NCI-H510A (cell line): ENCODE results near the gene KCNT1.

Experiments
- DNase-seq: peaks from one replicate; lab custom pipeline; 2025; lab: John Stamatoyannopoulos, UW

The KCNT1 gene

DNA sequence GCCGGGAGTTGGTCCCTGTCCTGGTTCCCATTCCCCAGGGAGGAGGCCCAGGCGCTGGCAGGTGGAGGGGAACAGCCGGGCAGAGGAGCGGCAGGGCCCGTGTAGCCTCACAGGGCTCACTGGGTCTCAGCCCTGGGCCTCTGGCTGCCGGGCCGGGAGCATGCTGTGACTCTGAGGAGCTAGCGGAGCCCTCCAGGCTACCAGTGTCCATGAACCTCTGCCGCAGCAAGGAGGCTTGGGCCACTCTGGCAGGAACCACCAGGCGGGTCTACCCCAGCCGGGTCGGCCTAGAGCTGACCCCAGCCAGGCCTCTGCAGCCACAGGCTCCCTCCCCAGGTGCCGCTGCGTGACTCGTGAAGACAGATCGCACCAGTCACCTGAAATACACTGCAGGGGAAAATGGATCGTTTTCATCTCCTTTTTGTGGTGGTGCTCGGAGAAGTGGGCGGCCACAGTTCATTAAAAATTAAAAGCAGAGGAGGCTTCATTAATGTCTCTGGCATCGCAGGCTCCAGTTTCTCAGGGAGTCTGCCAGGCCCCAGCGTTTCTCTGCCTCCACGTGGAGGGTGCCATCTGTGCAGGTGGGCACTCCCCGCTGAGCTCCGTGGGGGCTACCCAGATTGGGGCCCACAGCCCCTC lies 43.8 kb downstream of the KCNT1 start:
- no peak for DNase-seq

DNA sequence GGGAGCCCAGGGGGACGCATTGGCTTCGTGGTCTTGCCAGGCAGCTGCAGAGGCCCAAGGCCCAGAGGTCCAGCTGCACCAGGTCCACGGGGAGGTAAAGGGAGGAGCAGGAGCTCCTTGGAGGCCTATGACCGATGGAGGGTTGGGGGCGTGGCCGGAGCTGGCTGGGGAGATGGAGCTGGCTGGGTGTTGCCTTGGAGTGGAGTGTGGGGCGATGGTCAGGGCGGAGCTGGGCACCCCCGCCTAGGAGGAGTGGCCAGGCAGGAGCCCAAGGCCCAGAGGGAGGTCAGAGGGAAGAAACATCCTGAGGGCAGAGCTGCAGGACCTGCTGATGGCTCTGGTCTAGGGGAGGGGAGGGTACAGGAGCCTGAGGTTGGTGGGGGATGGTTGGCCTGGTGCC lies 44.6 kb downstream of the KCNT1 start:
- no peak for DNase-seq

DNA sequence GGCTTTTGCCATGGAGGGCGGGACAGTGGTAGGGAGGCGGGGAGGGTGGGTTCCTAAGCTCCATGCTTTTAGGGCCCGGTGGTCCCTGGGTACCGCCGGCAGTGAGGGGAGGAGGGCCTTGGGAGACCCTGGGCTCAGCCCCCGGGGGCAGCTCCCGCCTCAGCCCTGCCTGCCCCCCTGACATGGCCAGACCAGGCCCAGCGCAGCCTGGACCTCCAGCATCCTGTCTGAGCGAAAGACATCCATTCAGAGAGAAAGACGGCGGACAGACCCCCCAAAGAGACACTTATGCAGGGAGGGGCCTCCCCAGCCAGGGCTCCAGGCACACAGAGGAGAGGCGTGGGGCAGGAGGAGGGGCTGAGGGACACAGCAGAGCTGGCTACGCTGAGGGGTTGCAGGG lies 45.3 kb downstream of the KCNT1 start:
- no peak for DNase-seq

DNA sequence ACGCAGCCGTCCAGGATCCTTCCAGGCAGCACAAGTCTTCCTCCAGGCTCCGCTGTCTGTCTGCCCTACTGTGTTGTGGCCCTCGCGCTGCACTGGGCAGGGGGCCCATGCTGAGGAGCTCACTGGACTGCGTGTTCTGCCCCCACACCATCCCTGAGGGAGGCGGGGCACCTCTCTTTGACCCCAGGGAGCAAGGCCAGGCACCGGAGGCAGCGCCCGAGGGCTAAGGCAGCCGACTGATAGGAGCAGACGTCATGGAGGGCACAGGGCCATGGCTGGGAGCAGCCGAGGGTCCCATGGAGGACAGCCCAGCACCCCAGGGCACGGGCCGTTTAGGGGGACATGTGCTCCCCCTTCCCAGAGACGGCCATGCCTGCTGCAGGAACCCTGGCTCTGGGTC lies 46.7 kb downstream of the KCNT1 start:
- no peak for DNase-seq

DNA sequence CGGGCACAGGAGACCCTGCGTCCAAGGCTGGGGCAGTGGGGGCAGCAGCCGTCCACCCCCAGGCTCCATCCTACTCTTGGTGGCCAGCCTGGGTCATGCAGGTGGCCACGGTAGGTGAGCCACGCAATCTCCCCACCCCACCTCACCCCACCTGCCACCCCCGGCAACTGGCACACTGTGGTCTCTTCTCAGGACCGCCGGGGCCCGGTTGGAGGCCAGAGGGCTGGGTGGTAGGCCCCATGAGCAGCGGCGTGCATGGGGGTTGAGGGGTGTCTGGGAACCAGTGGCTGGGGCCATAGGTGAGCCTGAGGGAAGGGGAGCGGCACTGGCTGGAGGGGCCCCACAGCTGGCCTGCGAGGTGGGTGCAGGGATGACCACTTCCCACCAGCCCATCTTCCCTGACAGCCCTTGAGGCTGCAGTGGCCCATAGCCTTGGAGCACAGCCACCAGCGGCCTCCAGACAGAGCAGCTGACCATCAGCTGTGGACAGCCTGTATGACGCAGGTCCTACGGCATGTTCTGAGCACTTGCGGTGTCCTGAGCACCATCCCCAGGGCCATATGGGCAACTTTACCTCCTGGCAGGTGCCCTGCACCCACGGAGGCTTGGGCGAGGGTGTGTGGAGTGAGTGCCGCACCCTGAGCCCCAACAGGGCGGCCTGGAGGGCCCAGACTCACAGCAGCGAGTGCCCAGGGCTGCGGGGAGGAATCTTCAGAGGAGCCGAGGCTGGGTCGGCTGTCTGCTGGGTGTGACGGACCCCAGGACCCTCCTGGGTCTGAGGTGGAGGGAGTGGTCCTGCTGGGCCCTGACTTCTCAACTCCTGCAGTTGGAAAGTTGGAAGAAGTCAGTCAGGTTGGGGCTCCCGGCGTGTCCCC lies 47.4 kb downstream of the KCNT1 start:
- DNase-seq = no peak

DNA sequence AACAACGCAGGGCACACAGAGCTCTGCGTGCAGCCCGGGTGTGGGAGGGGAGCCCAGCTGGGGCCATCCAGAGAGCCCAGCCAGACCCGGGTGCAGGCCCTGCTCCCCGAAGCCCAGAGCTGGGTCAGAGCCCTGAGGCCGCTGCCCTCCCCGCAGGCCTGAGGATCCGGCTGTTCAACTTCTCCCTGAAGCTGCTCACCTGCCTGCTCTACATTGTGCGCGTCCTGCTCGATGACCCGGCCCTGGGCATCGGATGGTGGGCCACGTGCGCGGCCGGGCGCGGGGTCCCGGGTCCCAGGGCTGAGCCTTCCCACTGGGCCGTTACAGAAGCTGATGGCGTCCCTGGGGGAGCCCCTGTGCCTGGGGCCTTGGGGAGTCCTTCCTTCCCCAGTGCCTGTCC lies 48.8 kb downstream of the KCNT1 start:
- no peak for DNase-seq

DNA sequence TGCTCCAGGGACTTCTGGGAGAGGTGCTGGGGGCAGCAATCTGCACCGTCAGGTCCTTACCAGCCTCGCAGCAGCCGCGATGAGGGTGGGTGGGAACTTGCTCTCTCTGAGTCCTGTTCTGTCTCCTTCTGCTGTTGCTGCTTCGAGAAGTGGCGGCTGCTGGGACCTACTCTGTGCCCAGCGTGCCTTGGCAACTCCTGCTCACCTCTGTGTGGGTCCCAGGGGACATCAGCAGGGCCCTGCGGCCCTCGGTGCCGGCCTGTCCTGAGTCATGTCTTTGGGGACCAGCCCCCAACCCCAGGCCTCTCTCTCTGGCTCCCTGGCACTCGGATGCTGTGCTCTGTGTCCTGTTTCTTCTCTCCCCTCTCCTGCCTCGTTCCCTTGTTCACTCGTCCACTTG lies 49.5 kb downstream of the KCNT1 start:
- no peak for DNase-seq

DNA sequence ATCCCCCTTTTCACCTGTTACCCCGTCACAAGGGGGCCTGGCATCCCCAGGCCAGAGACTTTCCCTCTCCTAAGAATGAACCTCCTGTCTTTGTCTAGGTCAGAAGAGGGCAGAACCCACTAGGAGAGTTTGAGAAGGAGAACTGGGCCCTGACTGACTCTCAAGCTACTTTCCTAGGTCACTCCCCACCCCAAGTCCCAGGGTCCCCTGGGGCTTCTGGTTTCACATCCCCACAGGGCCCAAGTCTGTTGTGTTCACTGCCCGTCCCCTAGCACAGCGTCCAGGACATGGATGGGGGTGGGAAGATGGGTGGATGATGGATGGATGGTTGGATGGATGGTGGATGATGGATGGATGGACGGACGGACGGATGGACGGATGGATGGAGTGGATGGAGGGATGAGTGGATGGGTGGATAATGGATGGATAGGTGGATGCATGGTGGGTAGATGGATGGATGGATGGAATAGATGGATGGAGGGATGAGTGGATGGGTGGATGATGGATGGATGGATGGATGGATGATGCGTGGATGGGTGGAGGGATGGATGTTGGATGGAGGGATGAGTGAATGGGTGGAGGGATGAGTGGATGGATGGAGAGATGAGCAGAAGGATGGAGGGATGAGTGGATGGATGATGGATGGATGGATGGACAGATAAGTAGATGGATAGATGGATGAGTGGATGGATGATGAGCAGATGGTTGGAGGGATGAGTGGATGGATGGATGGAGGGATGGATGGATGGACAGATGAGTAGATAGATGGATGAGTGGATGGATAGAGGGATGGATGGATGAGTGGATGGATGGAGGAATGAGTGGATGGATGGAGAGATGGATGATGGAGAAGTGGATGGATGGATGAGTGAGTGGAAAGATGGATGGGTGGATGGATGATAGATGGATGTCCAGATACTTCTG lies 50.6 kb downstream of the KCNT1 start:
- DNase-seq = no peak

DNA sequence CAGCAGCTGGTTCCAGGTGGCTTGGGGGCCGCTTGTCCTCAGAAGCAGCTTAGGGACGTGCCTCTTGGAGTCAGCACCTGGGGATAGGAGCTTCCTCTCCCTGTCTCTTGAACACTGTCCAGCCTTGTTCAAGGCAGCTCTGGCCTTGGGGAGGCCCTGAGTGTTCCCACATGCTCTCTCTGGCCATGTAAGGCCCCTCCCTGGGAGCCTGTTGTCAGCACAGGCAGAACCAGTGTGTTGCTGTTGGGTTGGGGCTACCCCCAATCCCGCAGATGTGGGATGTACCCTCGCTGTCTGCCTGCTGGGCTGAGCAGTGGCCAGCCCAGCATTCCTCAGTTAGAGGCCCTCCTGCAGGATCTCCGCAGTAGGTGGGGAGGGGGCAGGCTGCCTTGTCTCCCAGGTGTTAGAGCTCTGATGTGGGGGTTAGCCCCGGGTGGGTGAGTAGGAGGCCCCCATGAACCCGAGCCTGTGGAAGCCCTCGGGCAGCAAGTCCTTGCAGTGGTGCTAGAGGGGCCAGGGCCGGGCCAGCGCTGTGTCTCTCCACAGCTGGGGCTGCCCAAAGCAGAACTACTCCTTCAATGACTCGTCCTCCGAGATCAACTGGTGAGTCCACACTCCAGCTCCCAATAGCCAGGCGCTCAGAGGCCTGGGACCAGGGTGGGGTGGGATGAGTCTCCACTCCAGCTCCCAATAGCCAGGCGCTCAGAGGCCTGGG lies 51.6 kb downstream of the KCNT1 start:
- DNase-seq = no peak

DNA sequence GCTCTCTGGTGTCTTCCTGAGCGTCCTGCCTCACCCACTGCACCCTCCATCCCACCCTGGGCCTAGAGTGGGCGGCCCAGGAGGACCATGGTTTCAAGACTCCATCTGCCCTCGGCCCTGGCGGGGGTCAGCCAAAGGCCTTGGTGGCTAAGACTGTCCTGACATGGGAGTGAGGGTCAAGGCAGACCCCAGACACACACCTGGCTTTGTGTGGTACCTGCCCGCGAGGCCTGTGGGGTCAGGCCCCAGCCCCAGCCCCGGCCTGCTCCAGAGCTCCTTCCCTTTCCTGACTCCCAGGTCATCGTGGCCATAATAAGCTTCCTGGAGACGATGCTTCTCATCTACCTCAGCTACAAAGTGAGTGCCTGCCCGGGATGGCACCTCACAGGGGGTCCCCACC lies 54.6 kb downstream of the KCNT1 start:
- no peak for DNase-seq

DNA sequence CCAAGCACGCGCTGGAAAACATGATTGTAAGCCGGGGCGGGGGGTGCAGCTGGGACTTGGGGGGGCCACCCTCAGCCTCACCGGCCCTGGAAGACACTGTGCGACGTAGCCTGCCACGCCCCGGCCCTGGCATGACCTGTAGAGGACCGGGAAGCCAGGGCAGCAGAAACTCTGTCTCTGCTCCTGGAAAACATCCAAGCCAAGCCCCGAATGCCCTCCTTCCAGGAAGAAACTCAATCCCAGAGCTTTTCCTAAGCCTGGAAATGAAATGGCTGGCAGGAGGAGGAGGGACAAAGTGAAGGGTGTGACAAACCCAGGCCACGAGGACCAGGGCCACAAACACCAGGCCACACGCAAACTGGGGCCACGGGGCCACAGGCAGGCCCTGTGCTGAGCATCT lies 55.4 kb downstream of the KCNT1 start:
- no peak for DNase-seq

DNA sequence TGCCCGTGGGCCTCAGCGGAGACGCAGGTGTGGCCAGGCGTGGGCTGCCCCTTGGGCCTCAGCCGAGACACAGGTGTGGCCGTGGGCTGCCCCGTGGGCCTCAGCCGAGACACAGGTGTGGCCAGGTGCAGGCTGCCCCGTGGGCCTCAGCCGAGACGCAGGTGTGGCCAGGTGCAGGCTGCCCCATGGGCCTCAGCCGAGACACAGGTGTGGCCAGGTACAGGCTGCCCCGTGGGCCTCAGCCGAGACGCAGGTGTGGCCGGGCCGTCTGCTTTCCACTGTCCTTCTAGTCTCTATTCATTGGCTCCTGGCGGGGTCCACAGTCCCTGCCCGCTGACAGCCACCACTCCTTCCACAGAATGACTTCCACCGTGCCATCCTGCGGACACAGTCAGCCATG lies 56.1 kb downstream of the KCNT1 start:
- no peak for DNase-seq

DNA sequence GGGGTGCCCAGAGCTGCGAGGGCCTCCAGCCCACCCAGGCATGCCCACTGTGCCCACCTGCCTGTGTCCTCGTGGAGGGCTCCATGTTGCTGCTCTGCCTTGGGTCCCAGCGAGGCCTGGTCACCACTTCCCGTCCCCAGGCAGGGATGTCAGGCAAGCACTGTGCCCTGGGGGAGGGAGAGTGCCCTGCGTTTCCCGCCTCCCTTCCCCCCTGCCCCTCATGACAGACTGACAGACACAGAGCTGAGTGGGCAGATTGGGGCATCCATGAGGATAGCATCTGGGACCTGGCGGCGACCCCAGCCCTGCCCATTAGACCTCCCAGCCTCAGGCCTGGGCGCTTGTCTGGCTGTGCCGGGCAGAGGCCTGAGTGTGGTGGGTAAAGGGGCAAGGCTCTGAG lies 56.9 kb downstream of the KCNT1 start:
- no peak for DNase-seq

DNA sequence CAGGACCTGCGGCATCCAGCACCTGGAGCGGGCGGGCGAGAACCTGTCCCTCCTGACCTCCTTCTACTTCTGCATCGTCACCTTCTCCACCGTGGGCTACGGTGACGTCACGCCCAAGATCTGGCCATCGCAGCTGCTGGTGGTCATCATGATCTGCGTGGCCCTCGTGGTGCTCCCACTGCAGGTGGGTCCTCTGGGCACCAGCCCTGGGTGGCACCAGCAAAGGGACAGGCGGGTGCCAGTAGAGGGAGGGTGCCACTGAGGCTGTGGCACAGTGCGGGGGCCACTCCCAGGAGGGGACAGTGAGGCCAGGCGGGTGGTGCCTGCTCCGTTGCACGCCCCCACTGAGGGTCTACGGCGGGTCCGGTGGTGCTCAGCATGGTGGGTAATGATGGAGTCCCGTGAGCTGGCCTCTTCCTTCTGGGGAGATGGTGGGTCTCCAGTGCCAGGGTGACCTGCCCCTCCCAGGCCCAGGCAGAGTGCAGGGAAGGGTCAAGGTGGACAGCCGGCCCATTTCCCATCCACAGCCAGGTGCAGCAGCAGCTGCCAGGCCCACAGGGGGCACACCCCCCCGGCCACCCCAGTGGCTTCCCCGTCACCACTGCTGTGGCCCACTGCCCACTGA lies 57.8 kb downstream of the KCNT1 start:
- DNase-seq = no peak

DNA sequence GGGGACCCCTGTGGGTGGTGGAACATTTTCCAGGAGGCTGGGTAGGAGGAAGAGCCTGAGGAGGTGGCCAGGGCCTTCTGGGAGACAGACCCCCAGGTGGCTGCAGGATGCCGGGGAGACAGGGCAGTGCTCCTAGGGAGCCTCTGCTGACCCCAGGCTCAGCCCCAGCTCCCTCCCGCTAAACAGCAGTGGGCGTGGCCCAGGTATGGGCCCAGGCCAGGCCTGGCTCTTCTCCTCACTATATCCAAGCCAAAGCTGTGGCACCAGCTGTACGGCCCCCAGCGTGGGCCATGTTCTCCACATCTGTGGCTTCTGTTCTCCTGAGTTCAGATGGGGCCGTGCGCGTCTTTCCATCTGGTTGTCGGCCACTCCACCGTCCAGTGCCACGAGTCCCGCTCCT lies 58.5 kb downstream of the KCNT1 start:
- no peak for DNase-seq

DNA sequence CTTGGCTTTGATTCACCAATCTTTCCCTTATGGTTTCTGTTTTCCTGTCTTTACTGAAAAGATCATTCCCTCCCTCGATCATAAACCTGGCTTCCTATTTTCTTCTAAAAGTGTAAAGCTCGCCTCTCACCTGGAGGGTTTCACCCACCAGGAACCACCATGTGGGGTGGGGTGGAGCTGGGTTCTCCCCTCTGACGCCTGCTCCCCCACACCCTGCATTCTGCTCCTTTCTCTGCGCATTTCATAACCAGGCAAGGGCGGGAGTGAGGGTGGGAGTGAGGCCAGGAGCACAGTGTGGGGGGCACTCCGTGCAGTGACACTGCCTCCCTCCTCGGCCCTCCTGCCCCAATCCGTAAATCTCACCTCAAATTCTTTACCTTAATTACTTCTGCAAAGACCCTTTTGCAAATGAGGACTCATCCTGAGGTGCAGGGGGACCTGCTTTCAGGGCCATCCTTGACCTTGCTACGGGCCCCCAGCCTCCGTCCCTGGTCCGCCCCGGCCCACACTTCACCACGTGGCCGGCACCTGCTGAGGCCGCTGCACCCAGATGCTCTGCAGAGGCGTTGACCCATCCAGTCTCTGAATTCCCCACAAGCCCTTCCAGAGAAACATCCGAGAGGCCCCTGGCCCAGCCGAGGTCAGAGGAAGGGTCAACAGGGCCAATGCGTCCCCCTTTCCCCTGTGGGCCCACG lies 59.3 kb downstream of the KCNT1 start:
- no peak for DNase-seq

DNA sequence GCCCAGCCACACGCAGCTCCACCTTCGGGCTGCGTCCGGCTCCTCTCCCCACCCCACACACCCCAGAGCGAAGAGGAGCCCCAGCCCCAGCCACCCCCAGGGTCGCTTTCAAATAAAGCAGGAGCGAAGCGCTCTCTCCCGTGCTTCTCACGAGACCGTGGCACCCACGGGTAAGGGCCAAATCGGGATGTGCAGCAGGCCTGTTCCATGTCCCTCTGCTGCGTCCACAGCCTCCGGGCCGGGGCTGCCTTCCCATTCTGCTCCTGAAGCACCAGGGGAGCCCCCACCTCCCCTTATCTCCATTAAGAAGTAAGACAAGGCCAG lies 59.8 kb downstream of the KCNT1 start:
- no peak for DNase-seq

DNA sequence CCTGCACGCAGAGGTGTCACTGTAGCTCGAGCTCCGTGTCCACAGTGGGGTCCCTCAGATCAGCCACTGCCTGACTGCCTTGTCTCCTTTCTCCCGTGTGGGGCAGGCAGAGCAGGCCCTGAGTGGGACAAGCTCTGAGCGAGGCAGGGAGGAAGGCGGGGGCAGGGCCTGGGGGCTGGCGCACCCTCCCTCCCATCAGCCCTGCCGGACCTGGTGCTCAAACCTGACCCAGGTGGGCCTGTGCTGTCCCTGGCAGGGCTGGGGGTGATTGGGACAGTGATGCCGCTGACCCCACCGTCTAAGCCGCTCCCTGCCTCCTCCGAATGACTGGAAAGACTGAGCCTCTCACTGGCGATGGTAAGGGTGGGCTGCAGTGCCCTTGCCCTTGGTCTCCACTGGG lies 60.9 kb downstream of the KCNT1 start:
- DNase-seq = no peak

DNA sequence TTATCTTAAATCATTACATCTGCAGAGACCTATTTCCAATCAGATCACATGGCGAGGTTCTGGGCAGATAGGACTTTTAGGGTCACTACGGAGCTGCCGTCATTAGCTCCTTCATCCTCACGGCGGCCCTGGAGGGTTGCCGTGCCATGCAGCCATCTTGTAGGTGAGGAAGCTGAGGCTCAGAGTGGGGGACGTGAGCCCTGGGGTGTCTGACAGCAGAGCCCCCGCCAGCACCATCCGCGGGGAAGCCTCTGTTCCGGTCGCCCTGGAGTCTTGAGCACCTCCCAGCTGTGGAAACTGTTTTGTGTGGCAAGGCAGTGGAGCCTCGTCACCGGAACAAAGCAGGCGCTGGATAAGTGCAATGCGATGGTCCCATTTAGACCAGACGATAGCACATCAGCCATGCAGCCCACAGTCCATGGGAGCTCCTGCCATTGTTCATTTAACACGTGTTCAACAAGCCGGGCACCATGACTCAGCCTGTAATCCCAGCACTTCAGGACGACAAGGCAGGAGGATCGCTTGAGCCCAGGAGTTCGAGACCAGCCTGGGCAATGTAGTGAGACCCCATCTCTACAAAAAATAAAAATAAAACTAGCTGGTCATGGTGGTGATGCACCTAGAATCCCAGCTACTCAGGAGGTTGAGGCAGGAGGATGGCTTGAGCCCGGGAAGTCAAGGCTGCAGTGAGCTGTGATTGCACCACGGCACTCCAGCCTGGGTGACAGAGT lies 61.9 kb downstream of the KCNT1 start:
- DNase-seq = no peak

DNA sequence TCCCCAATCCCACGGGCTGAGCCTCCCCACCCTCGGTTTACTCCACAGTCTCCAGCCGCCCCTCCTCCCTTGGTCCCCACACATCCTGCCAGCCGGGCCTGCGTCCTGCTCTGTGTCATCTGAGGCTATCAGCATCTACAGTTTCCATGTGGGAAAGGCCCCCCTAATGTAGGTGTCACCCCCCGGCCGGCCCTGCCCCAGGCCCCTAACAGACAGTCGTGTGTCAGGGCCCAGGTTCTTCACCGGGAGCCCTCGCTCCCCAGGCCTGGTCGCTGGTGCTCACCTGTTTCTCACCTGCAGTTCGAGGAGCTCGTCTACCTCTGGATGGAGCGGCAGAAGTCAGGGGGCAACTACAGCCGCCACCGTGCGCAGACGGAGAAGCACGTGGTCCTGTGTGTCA lies 62.7 kb downstream of the KCNT1 start:
- DNase-seq = no peak
